HepG2 (cell line): Measurements from ENCODE around the gene TBC1D2B. TPM values are rescaled to one million over a fixed set of nuclear protein-coding genes. Genes with fewer than 3 reads are reported as not detected.

ENCODE experiments used
- ATAC-seq: fragments of 200-7000 bp; cut with Tn5 transposase; 3 replicates; pipeline ENCODE4 v1.9.1; 2020; ENCODE audit warnings: mild to moderate bottlenecking, moderate library complexity
- BruUV-seq: library from RNA; stranded (reverse); fragments of 400-500 nt; replicated peaks from 2 replicates; lab custom pipeline; 2021; lab: Mats Ljungman, UMichigan
- CTCF ChIA-PET: fragments of 300-600 bp; formaldehyde crosslinking; extraction: SDS; loops from one replicate; lab custom pipeline; 2021; ENCODE audit warnings: low total read pairs, inconsistent platforms, low intra/inter-chr PET ratio; lab: Yijun Ruan, JAX
- POLR2A ChIA-PET: fragments of 350-600 bp; sonication (Branson Sonifier 250); formaldehyde crosslinking; loops from one replicate; lab custom pipeline; 2020; ENCODE audit warnings: antibody characterized with exemption, inconsistent platforms; lab: Yijun Ruan, JAX
- DNase-seq: peaks from one replicate; pipeline ENCODE4 v3.0.0-alpha.2; 2015; ENCODE audit warnings: low spot score
- FAIRE-seq: peaks from 3 replicates; lab custom pipeline; 2011; peaks lifted over from hg19 to GRCh38; lab: Jason Lieb, UNC
- H2AFZ ChIP-seq: one replicate; pipeline ENCODE4 v1.6.1; 2011; ENCODE audit warnings: low read length, inconsistent platforms
- H3K27ac ChIP-seq: fragments of 300-600 bp; 3 replicates; pipeline ENCODE4 v1.8.0; 2011; ENCODE audit warnings: mixed run types, mild to moderate bottlenecking, mixed read lengths, low read length, inconsistent platforms; ENCODE audit not compliant: insufficient read depth; ENCODE audit errors: extremely low read length
- H3K27me3 ChIP-seq, 2 experiments: fragments of 200-600 bp in 1 of 2; 2 replicates in 1 of 2; 3 replicates in 1 of 2; pipeline versions ENCODE4 v1.6.0 to v1.8.0; 2011; ENCODE audit warnings: low read length in 2 of 2, mild to moderate bottlenecking in 2 of 2, moderate library complexity in 2 of 2, inconsistent platforms in 1 of 2; ENCODE audit not compliant: insufficient read depth in 2 of 2, control insufficient read depth in 1 of 2
- H3K36me3 ChIP-seq, 2 experiments: fragments of 200-600 bp in 1 of 2; replicated peaks in 1 of 2; 2 replicates in 1 of 2; 3 replicates in 1 of 2; pipeline versions ENCODE4 v1.5.1 to v1.8.0; 2011; ENCODE audit warnings: low read length in 2 of 2, inconsistent platforms in 1 of 2; ENCODE audit not compliant: insufficient read depth in 2 of 2, control insufficient read depth in 1 of 2
- H3K4me1 ChIP-seq: 2 replicates; pipeline ENCODE4 v1.5.1; 2012; ENCODE audit warnings: low read length, inconsistent platforms; ENCODE audit not compliant: insufficient read depth
- H3K4me2 ChIP-seq: 2 replicates; pipeline ENCODE4 v1.6.0; 2011; ENCODE audit warnings: low read depth, low read length, inconsistent platforms
- H3K4me3 ChIP-seq, 3 experiments: fragments of 200-600 bp in 1 of 3; sonication (generic), shearing (Covaris generic) in 1 of 3; replicated peaks in 1 of 3; 2 replicates each; pipeline ENCODE4 v1.5.1; 2011 to 2016; ENCODE audit warnings: low read length in 3 of 3, inconsistent platforms in 2 of 3, low read depth in 2 of 3, mild to moderate bottlenecking in 2 of 3, control low read depth in 1 of 3, mixed read lengths in 1 of 3; ENCODE audit not compliant: insufficient read depth in 1 of 3
- H3K79me2 ChIP-seq: one replicate; pipeline ENCODE4 v1.6.1; 2011; ENCODE audit warnings: low read length, inconsistent platforms; ENCODE audit not compliant: insufficient read depth
- H3K9ac ChIP-seq: 2 replicates; pipeline ENCODE4 v1.6.0; 2011; ENCODE audit warnings: mild to moderate bottlenecking, low read depth, low read length, inconsistent platforms; ENCODE audit not compliant: insufficient read depth
- H3K9me3 ChIP-seq: 2 replicates; pipeline ENCODE4 v1.5.1; 2012; ENCODE audit warnings: mild to moderate bottlenecking, low read length
- H4K20me1 ChIP-seq: 2 replicates; pipeline ENCODE4 v1.6.0; 2011; ENCODE audit warnings: inconsistent platforms, mild to moderate bottlenecking, low read length, moderate library complexity; ENCODE audit not compliant: insufficient read depth
- ARNT ChIP-seq: fragments of 450-650 bp; IDR thresholded peaks from 2 replicates; pipeline ENCODE4 v1.6.1; 2017
- ARNT2 ChIP-seq: sonication (generic); formaldehyde crosslinking; IDR thresholded peaks from 2 replicates; pipeline ENCODE4 v1.8.0; 2022; ENCODE audit warnings: mild to moderate bottlenecking, low read depth, missing genetic modification reagents, moderate library complexity
- ATF1 ChIP-seq: IDR thresholded peaks from 2 replicates; pipeline ENCODE4 v1.6.1; 2016; ENCODE audit warnings: mild to moderate bottlenecking, control low read depth
- CBFB ChIP-seq: sonication (generic); formaldehyde crosslinking; IDR thresholded peaks from 2 replicates; pipeline ENCODE4 v1.4.0; 2020; ENCODE audit warnings: missing genetic modification reagents
- CHD2 ChIP-seq: IDR thresholded peaks from 2 replicates; pipeline ENCODE4 v1.6.1; 2011; ENCODE audit warnings: low read depth, low read length, improper control_type of control experiment
- POGZ ChIP-seq: sonication (generic); formaldehyde crosslinking; IDR thresholded peaks from 2 replicates; pipeline ENCODE4 v1.4.0; 2020; ENCODE audit warnings: mild to moderate bottlenecking, missing genetic modification reagents
- TP53 ChIP-seq: sonication (generic); formaldehyde crosslinking; conservative IDR thresholded peaks from 2 replicates; pipeline ENCODE4 v1.4.0; 2020; ENCODE audit warnings: missing genetic modification reagents
- ZNF496 ChIP-seq: sonication (generic); formaldehyde crosslinking; IDR thresholded peaks from 2 replicates; pipeline ENCODE4 v1.8.1; 2023; ENCODE audit warnings: mild to moderate bottlenecking, moderate library complexity, missing genetic modification reagents; ENCODE audit not compliant: insufficient replicate concordance
- ZNF619 ChIP-seq: sonication (generic); formaldehyde crosslinking; IDR thresholded peaks from 2 replicates; pipeline ENCODE4 v1.4.0; 2020; ENCODE audit warnings: mild to moderate bottlenecking, missing genetic modification reagents
- WGBS: methylation state at CpG from one replicate; pipeline ENCODE4 v1.1.6; 2017; ENCODE audit warnings: low lambda C conversion rate; 5-methylcytosine and 5-hydroxymethylcytosine counted together
- in situ Hi-C: cut with HindIII; loops from 2 replicates; pipeline ENCODE4 v1.10.0; 2017; ENCODE audit warnings: low pct_unique_long_range_greater_than_20kb; ENCODE audit not compliant: extremely low pct_ligation_motif_present
- intact Hi-C: fragments of 100-400 bp; cut with micrococcal nuclease; formaldehyde crosslinking; loops from one replicate; pipeline ENCODE4 v1.10.0; 2022; ENCODE audit not compliant: unreplicated experiment
- polyA plus RNA-seq, 8 experiments: library from polyadenylated mRNA; depleted of rRNA in 3 of 8; stranded (reverse) in 7 of 8; unstranded in 1 of 8; fragments of >200 nt; fragmentation: Illumina TruSeq in 4 of 8; extraction: Trizol in 4 of 8; gene quantifications; 2 replicates each; pipeline versions ENCODE4 v1.2.1 to v1.2.3, GENCODE V29; 2011 to 2016; ENCODE audit warnings: low read depth in 4 of 8, missing spikeins in 1 of 8, mixed read lengths in 1 of 8; ENCODE audit not compliant: insufficient read depth in 1 of 8
- total RNA-seq, 5 experiments: library from RNA; depleted of rRNA; stranded (reverse); fragments of >200 nt; fragmentation: Illumina TruSeq; extraction: Trizol; gene quantifications; 2 replicates each; pipeline ENCODE4 v1.2.3, GENCODE V29; 2016; ENCODE audit warnings: low read depth in 1 of 5
- TF ChIP-seq, protein P1 (sequence below): sonication (generic); formaldehyde crosslinking; IDR thresholded peaks from 2 replicates; pipeline ENCODE4 v1.4.0; 2020; ENCODE audit warnings: missing genetic modification reagents
- TF ChIP-seq, protein P2 (sequence below): sonication (generic); formaldehyde crosslinking; IDR thresholded peaks from 2 replicates; pipeline ENCODE4 v1.4.0; 2020; ENCODE audit warnings: mild to moderate bottlenecking, missing genetic modification reagents
- TF ChIP-seq, protein P3 (sequence below): sonication (generic); formaldehyde crosslinking; IDR thresholded peaks from 2 replicates; pipeline ENCODE4 v1.4.0; 2020; ENCODE audit warnings: missing genetic modification reagents
- TF ChIP-seq, protein P4 (sequence below): sonication (generic); formaldehyde crosslinking; IDR thresholded peaks from 2 replicates; pipeline ENCODE4 v1.4.0; 2020; ENCODE audit warnings: missing genetic modification reagents, mild to moderate bottlenecking, borderline replicate concordance

The TBC1D2B gene
- total and polyA plus RNA-seq, 2 of the 13 experiments (the other 11 are each of a cell fraction or from before 2014, with no cell fraction given), result 10.1 to 14.4 TPM

DNA sequence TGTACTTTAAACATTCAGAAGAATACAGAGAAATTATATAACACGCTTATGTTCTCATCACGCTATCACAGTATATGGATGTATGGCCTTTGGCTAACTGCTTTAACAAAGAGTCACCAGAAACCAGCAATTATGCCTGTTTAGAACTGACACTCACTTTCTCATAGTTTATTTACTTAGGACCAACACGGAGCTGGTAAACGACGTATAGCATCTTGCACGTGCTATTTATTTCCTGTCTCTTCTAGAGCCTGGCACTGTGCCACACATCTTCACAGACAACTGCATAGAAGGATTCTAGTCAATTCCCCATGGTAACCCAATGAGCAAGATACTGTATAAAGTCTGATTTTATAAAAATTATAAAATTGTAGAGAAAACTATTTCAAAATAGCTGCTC is 43.6 kb downstream of the TBC1D2B start:
- no peak overlapping the region for H3K4me2 ChIP-seq
- ATAC-seq (no peak), DNase-seq (no peak), FAIRE-seq (no peak)
- H3K9ac ChIP-seq, result no peak overlapping the region
- no TSS peak for BruUV-seq
- H3K79me2 ChIP-seq, result no peaks in the 10 kb centered on the region
- no peak overlapping the region for H3K27ac ChIP-seq
- H3K4me3 ChIP-seq, result no peak overlapping the region
- H2AFZ ChIP-seq, result no peak overlapping the region
- CTCF ChIA-PET, result no interaction called here
- intact Hi-C loops, result no loop called here
- H4K20me1 ChIP-seq, result no peaks in the 10 kb centered on the region
- H3K9me3 ChIP-seq, result no peaks in the 10 kb centered on the region
- no peaks in the 10 kb centered on the region for H3K27me3 ChIP-seq
- POLR2A ChIA-PET, result no interaction called here
- H3K4me1 ChIP-seq, result peaks cover 42% of the 10 kb centered on the region
- TF ChIP-seq TP53 (no peak), ZNF619 (no peak), ARNT (no peak), CHD2 (no peak), ZNF496 (CRISPR knock-in tag) (no peak), CBFB (CRISPR knock-in tag) (no peak), POGZ (CRISPR knock-in tag) (no peak), ARNT2 (CRISPR knock-in tag) (no peak), ATF1 (no peak)
- TF ChIP-seq, protein P1, sequence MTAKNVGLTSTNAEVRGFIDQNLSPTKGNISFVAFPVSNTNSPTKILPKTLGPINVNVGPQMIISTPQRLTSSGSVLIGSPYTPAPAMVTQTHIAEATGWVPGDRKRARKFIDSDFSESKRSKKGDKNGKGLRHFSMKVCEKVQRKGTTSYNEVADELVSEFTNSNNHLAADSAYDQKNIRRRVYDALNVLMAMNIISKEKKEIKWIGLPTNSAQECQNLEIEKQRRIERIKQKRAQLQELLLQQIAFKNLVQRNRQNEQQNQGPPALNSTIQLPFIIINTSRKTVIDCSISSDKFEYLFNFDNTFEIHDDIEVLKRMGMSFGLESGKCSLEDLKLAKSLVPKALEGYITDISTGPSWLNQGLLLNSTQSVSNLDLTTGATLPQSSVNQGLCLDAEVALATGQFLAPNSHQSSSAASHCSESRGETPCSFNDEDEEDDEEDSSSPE, result no peak
- TF ChIP-seq, protein P2, sequence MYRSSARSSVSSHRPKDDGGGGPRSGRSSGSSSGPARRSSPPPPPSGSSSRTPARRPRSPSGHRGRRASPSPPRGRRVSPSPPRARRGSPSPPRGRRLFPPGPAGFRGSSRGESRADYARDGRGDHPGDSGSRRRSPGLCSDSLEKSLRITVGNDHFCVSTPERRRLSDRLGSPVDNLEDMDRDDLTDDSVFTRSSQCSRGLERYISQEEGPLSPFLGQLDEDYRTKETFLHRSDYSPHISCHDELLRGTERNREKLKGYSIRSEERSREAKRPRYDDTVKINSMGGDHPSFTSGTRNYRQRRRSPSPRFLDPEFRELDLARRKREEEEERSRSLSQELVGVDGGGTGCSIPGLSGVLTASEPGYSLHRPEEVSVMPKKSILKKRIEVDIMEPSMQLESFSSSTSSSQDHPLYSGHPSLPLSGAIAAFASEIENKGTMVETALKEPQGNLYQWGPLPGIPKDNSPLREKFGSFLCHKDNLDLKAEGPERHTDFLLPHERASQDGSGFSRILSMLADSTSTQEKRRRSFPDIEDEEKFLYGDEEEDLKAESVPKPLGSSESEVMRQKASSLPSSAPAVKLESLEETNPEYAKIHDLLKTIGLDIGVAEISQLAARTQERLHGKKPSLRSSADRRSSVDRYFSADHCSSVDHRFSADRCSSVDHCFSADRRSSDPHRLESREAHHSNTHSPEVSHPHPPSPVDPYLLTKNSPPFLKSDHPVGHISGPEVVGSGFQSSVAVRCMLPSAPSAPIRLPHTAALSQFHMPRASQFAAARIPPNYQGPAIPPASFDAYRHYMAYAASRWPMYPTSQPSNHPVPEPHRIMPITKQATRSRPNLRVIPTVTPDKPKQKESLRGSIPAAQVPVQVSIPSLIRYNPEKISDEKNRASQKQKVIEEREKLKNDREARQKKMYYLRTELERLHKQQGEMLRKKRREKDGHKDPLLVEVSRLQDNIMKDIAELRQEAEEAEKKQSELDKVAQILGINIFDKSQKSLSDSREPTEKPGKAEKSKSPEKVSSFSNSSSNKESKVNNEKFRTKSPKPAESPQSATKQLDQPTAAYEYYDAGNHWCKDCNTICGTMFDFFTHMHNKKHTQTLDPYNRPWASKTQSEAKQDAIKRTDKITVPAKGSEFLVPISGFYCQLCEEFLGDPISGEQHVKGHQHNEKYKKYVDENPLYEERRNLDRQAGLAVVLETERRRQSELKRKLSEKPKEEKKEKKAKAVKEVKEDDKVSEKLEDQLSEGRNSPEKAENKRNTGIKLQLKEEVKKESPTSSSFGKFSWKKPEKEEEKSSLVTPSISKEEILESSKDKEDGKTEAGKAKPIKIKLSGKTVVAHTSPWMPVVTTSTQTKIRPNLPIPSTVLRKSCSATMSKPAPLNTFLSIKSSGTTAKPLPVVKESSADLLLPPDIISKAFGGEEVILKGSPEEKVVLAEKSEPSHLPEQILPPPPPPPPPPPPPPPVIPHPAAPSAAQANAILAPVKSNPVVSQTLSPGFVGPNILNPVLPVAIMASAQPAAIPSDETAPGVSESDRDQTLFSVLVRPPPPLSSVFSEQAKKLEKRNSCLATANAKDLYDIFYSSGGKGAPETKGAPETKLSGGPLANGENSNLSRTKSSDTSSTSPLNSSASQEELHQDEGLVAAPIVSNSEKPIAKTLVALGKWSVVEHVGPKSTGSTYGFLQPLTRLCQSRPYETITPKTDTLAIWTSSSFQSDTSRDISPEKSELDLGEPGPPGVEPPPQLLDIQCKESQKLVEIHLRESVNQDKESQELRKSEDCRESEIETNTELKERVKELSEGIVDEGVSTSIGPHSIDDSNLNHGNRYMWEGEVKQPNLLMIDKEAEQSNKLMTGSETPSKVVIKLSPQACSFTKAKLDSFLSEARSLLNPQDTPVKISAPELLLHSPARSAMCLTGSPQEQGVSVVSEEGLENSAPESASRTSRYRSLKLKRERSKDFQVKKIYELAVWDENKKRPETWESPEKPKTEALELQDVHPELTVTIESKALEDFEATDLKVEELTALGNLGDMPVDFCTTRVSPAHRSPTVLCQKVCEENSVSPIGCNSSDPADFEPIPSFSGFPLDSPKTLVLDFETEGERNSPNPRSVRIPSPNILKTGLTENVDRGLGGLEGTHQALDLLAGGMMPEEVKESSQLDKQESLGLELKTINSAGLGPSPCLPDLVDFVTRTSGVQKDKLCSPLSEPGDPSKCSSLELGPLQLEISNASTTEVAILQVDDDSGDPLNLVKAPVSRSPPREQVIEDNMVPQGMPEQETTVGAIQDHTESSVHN (CRISPR knock-in tag), result no peak
- TF ChIP-seq, protein P3, sequence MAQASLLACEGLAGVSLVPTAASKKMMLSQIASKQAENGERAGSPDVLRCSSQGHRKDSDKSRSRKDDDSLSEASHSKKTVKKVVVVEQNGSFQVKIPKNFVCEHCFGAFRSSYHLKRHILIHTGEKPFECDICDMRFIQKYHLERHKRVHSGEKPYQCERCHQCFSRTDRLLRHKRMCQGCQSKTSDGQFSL (CRISPR knock-in tag), result no peak
- TF ChIP-seq, protein P4, sequence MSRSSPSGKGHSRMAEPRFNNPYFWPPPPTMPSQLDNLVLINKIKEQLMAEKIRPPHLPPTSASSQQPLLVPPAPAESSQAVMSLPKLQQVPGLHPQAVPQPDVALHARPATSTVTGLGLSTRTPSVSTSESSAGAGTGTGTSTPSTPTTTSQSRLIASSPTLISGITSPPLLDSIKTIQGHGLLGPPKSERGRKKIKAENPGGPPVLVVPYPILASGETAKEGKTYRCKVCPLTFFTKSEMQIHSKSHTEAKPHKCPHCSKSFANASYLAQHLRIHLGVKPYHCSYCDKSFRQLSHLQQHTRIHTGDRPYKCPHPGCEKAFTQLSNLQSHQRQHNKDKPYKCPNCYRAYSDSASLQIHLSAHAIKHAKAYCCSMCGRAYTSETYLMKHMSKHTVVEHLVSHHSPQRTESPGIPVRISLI (CRISPR knock-in tag), result no peak
- H3K36me3 ChIP-seq, result 0 out of 5 replicates have a peak, but pooled peaks cover 0 to 6% of the 10 kb centered on the region in 2 experiments
- in situ Hi-C loops, result no loop called here
- 96% methylated on average over 6 of the region's 6 CpGs for WGBS
